Stomach (tissue), 9 donors: ENCODE measurements around the gene NAT9. TPM values are rescaled to one million over a fixed set of nuclear protein-coding genes. Genes with fewer than 3 reads are reported as not detected.

Source experiments
- DNase-seq, 2 donors: peaks; one replicate each; pipeline versions ENCODE4 v3.0.0 to v3.0.0-alpha.2; 2013 to 2019
- H3K27ac ChIP-seq, 5 donors: fragments of 200-600 bp in 4 of 5; sonication (generic) in 4 of 5; one replicate each; pipeline ENCODE4 v1.5.1; 2013 to 2019; ENCODE audit warnings: mild to moderate bottlenecking in 1 of 5, moderate library complexity in 1 of 5
- H3K27me3 ChIP-seq, 3 donors: fragments of 200-600 bp; sonication (generic); one replicate each; pipeline ENCODE4 v1.5.1; 2017 to 2019; ENCODE audit warnings: mixed run types in 1 of 3
- H3K36me3 ChIP-seq, 4 donors: fragments of 200-600 bp; sonication (generic); 1 replicate in 3 of 4; 2 replicates in 1 of 4; pipeline ENCODE4 v1.5.1; 2016 to 2019
- H3K4me1 ChIP-seq, 4 donors: fragments of 200-600 bp; sonication (generic); one replicate each; pipeline ENCODE4 v1.5.1; 2016 to 2019
- H3K4me3 ChIP-seq, 4 donors: fragments of 200-600 bp; sonication (generic) in 3 of 4; one replicate each; pipeline ENCODE4 v1.5.1; 2016 to 2019; ENCODE audit warnings: mild to moderate bottlenecking in 1 of 4
- H3K9me3 ChIP-seq, 4 donors: fragments of 200-600 bp; sonication (generic); one replicate each; pipeline ENCODE4 v1.5.1; 2016 to 2019
- CTCF ChIP-seq, 7 experiments: fragments of 450-650 bp in 4 of 7; fragments of 200-600 bp in 3 of 7; sonication (generic) in 3 of 7; IDR thresholded peaks; one replicate each; pipeline ENCODE4 v1.5.1; 2016 to 2019; ENCODE audit warnings: antibody characterized with exemption in 7 of 7, control low read depth in 2 of 7, mild to moderate bottlenecking in 1 of 7
- EP300 ChIP-seq: sonication (generic); formaldehyde crosslinking; IDR thresholded peaks from one replicate; pipeline ENCODE4 v1.6.1; 2017; ENCODE audit warnings: antibody characterized with exemption
- POLR2A ChIP-seq, 4 donors: fragments of 450-650 bp; IDR thresholded peaks; one replicate each; pipeline ENCODE4 v1.6.1; 2016; ENCODE audit warnings: antibody characterized with exemption in 4 of 4, control low read depth in 2 of 4, mild to moderate bottlenecking in 1 of 4, moderate library complexity in 1 of 4
- POLR2AphosphoS5 ChIP-seq, 3 donors: sonication (generic); formaldehyde crosslinking; IDR thresholded peaks; one replicate each; pipeline ENCODE4 v1.6.1; 2016; ENCODE audit warnings: antibody characterized with exemption in 3 of 3
- WGBS, 5 donors: extraction: QIAGEN DNeasy Blood & Tissue Kit in 3 of 5; methylation state at CpG; one replicate each; pipeline versions ENCODE4 v1.1.5 to v1.1.7; 2013 to 2018; 5-methylcytosine and 5-hydroxymethylcytosine counted together
- intact Hi-C: fragments of 100-400 bp; cut with DNase I; formaldehyde crosslinking; loops from one replicate; pipeline ENCODE4 v1.15.1; 2023; ENCODE audit warnings: low total_unique reads
- polyA plus RNA-seq, 3 donors: library from polyadenylated mRNA; stranded (reverse); fragments of 200-250 nt; gene quantifications; one replicate each; pipeline ENCODE4 v1.2.3, GENCODE V29; 2013
- total RNA-seq, 5 donors: library from RNA; depleted of rRNA; stranded (reverse); fragments of >200 nt; gene quantifications; one replicate each; pipeline versions ENCODE4 v1.1.0 to v1.2.3, GENCODE V29; 2014 to 2016
- donor health status: healthy with polysubstance abuse.
- donor health status: Bipolar disorder and iron deficiency.
- donor health status: healthy.

Gene NAT9
- total and polyA plus RNA-seq, 8 donors = 14.5 to 33.5 (median 21.9) TPM

DNA sequence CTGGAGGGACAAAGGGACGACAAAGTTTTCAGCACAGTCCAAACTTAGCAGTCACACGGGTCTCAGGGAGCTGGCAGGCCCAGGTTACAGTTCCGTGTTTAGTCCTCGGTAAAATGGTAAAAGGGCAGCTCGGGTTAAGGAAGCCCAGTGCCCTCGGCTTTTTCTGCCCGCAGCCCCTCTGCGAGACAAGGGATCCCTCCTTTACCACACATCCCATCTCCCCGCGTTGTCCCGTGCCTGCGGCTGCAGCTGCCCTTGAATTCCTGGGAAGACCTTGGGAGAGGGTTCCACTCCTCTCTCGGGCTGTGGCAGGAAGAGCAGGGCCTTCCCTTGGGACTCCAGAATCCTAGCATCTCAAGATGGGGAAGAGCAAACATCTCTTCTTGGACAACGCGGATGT is 46.3 kb downstream of the NAT9 start:
- WGBS, 5 donors = 89 to 92% (median 91%) methylated on average over 15 of the region's 15 CpGs
- Histone ChIP-seq H3K4me3 (no peak overlapping the region), H3K4me1 (peaks cover 0 to 16% (median 4%) of the 10 kb centered on the region in 4 donors), H3K27ac (no peak overlapping the region), H3K36me3 (no peaks in the 10 kb centered on the region), H3K27me3 (peaks cover 0 to 22% (median 0%) of the 10 kb centered on the region in 3 donors), H3K9me3 (no peaks in the 10 kb centered on the region)
- intact Hi-C loops = loop anchor here (10.0 kb wide), 1 partner anchor 75 kb away; no protein-coding TSS in a partner anchor
- TF ChIP-seq EP300 (no peak), POLR2AphosphoS5 (IDR thresholded peaks at IDR 0.05) (no peak), POLR2A (IDR thresholded peaks at IDR 0.05) (no peak)
- no peak for DNase-seq

- 90 to 98% (median 94%) methylated on average over 4 to 5 of the region's 5 CpGs for WGBS, 5 donors
- Histone ChIP-seq H3K4me3 (no peak overlapping the region), H3K9me3 (no peaks in the 10 kb centered on the region), H3K36me3 (no peaks in the 10 kb centered on the region), H3K4me1 (peaks cover 0 to 16% (median 4%) of the 10 kb centered on the region in 4 donors), H3K27ac (no peak overlapping the region), H3K27me3 (peaks cover 0 to 19% (median 0%) of the 10 kb centered on the region in 3 donors)
- TF ChIP-seq POLR2A (IDR thresholded peaks at IDR 0.05) = no peak
- TF ChIP-seq EP300 = no peak
- no peak for TF ChIP-seq CTCF (IDR thresholded peaks at IDR 0.05)
- no peak for TF ChIP-seq POLR2AphosphoS5 (IDR thresholded peaks at IDR 0.05)
- intact Hi-C loops = no loop called here
- no peak for DNase-seq
Observed at GRCh38 chr17:74729368-74729767, 46.8 kb downstream of the NAT9 start.

DNA sequence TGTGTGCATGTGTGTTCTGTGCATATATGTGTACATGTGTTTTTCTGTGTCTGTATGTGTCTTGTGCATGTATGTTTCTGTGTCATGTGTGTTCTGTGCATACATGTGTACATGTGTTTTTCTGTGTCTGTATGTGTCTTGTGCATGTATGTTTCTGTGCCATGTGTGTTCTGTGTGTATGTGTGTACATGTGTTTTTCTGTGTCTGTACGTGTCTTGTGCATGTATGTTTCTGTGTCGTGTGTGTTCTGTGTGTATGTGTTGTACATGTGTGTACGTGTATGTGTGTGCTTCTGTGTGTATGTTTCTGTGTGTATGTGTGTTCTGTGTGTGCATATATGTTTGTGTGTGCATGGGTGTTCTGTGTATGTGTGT is 47.5 kb downstream of the NAT9 start:
- no peaks in the 10 kb centered on the region for H3K36me3 ChIP-seq
- no peak for DNase-seq
- H3K4me1 ChIP-seq = peaks cover 0 to 16% (median 4%) of the 10 kb centered on the region in 4 donors
- no peak overlapping the region for H3K27ac ChIP-seq
- H3K4me3 ChIP-seq = no peak overlapping the region
- intact Hi-C loops = no loop called here
- peaks cover 0 to 18% (median 0%) of the 10 kb centered on the region in 3 donors for H3K27me3 ChIP-seq
- no peaks in the 10 kb centered on the region for H3K9me3 ChIP-seq
- WGBS, 5 donors = 86 to 95% (median 92%) methylated on average over 3 of the region's 3 CpGs
- TF ChIP-seq POLR2A (IDR thresholded peaks at IDR 0.05) = no peak
- no peak for TF ChIP-seq EP300
- TF ChIP-seq CTCF (IDR thresholded peaks at IDR 0.05) = no peak

GRCh38 chr17:74728033-74728701 is 48.0 kb downstream of the NAT9 start:
- 91 to 96% (median 94%) methylated on average over 3 of the region's 3 CpGs for WGBS, 5 donors
- Histone ChIP-seq H3K4me1 (peaks cover 0 to 16% (median 4%) of the 10 kb centered on the region in 4 donors), H3K36me3 (no peaks in the 10 kb centered on the region), H3K27ac (no peak overlapping the region), H3K9me3 (no peaks in the 10 kb centered on the region), H3K4me3 (no peak overlapping the region), H3K27me3 (peaks cover 0 to 23% (median 0%) of the 10 kb centered on the region in 3 donors)
- TF ChIP-seq CTCF (IDR thresholded peaks at IDR 0.05) (no peak), POLR2AphosphoS5 (IDR thresholded peaks at IDR 0.05) (no peak), POLR2A (IDR thresholded peaks at IDR 0.05) (no peak), EP300 (no peak)
- DNase-seq = no peak
- intact Hi-C loops = no loop called here

- DNase-seq = no peak
- TF ChIP-seq CTCF (IDR thresholded peaks at IDR 0.05) (no peak), EP300 (no peak), POLR2AphosphoS5 (IDR thresholded peaks at IDR 0.05) (no peak), POLR2A (IDR thresholded peaks at IDR 0.05) (no peak)
- WGBS, 5 donors = 90 to 95% (median 91%) methylated on average over 3 of the region's 3 CpGs
- Histone ChIP-seq H3K27ac (no peak overlapping the region), H3K4me3 (no peak overlapping the region), H3K36me3 (no peaks in the 10 kb centered on the region), H3K4me1 (peaks cover 0 to 5% (median 1%) of the 10 kb centered on the region in 4 donors), H3K27me3 (peaks cover 0 to 14% (median 0%) of the 10 kb centered on the region in 3 donors), H3K9me3 (no peaks in the 10 kb centered on the region)
- intact Hi-C loops = no loop called here
Observed at GRCh38 chr17:74725111-74725510, 51.0 kb downstream of the NAT9 start.
